WTC11 (cell line): ENCODE results near the gene NDC1. TPM values are rescaled to one million over a fixed set of nuclear protein-coding genes. Genes with fewer than 3 reads are reported as not detected.

Source experiments
- ATAC-seq: fragments of 200-7000 bp; cut with Tn5 transposase; 2 replicates; pipeline ENCODE4 v1.10.0; 2021; ENCODE audit warnings: mild to moderate bottlenecking, moderate library complexity
- CTCF ChIA-PET: fragments of 300-600 bp; sonication (Branson Sonifier 250); formaldehyde crosslinking; loops from one replicate; lab custom pipeline; 2021; ENCODE audit warnings: antibody characterized with exemption; lab: Charles Lee
- POLR2A ChIA-PET: fragments of 350-600 bp; sonication (Branson Sonifier 250); formaldehyde crosslinking; loops from one replicate; lab custom pipeline; 2021; ENCODE audit warnings: antibody characterized with exemption; lab: Charles Lee
- DNase-seq: peaks from one replicate; pipeline ENCODE4 v3.0.0; 2021; ENCODE audit warnings: low spot score
- H3K27ac Mint-ChIP-seq: 2 replicates; pipeline ENCODE4 v1.8.0; 2021; ENCODE audit warnings: mixed read lengths
- H3K27me3 Mint-ChIP-seq: 2 replicates; pipeline ENCODE4 v1.8.0; 2021; ENCODE audit warnings: low read depth, mild to moderate bottlenecking, moderate library complexity, mixed read lengths
- H3K36me3 Mint-ChIP-seq: 2 replicates; pipeline ENCODE4 v1.8.0; 2021; ENCODE audit warnings: mixed read lengths
- H3K4me1 Mint-ChIP-seq: 2 replicates; pipeline ENCODE4 v1.8.0; 2022; ENCODE audit warnings: mixed read lengths
- H3K4me3 Mint-ChIP-seq: 2 replicates; pipeline ENCODE4 v1.8.0; 2021; ENCODE audit warnings: mild to moderate bottlenecking, moderate library complexity, mixed read lengths
- H3K9me3 Mint-ChIP-seq: 2 replicates; pipeline ENCODE4 v1.8.0; 2021; ENCODE audit warnings: mixed read lengths
- EMX1 ChIP-seq: fragments of 250-450 bp; sonication (Bioruptor Pico); IDR thresholded peaks from 2 replicates; pipeline ENCODE4 v1.8.0; 2021; ENCODE audit warnings: mild to moderate bottlenecking
- GABPB1 ChIP-seq: sonication (generic); formaldehyde crosslinking; IDR thresholded peaks from 2 replicates; pipeline ENCODE4 v1.8.1; 2023; ENCODE audit warnings: mild to moderate bottlenecking, missing genetic modification reagents
- JAZF1 ChIP-seq: fragments of 250-450 bp; sonication (Bioruptor Pico); IDR thresholded peaks from 2 replicates; pipeline ENCODE4 v1.9.0; 2021; ENCODE audit warnings: moderate library complexity, mild to moderate bottlenecking, inconsistent platforms
- JUN ChIP-seq: sonication (generic); formaldehyde crosslinking; IDR thresholded peaks from 2 replicates; pipeline ENCODE4 v1.8.0; 2023; ENCODE audit warnings: mild to moderate bottlenecking, missing genetic modification reagents
- NR3C1 ChIP-seq: sonication (generic); formaldehyde crosslinking; conservative IDR thresholded peaks from 2 replicates; pipeline ENCODE4 v1.8.1; 2023; ENCODE audit warnings: low read depth, mild to moderate bottlenecking, missing genetic modification reagents
- TEAD1 ChIP-seq: sonication (generic); formaldehyde crosslinking; IDR thresholded peaks from 2 replicates; pipeline ENCODE4 v1.8.0; 2022; ENCODE audit warnings: mild to moderate bottlenecking, missing genetic modification reagents
- TEAD4 ChIP-seq: sonication (generic); formaldehyde crosslinking; IDR thresholded peaks from 2 replicates; pipeline ENCODE4 v1.8.0; 2022; ENCODE audit warnings: mild to moderate bottlenecking, missing genetic modification reagents
- TP53 ChIP-seq: sonication (generic); formaldehyde crosslinking; IDR thresholded peaks from 2 replicates; pipeline ENCODE4 v1.8.1; 2023; ENCODE audit warnings: mild to moderate bottlenecking, missing genetic modification reagents
- ZNF317 ChIP-seq: sonication (generic); formaldehyde crosslinking; IDR thresholded peaks from 2 replicates; pipeline ENCODE4 v1.8.1; 2023; ENCODE audit warnings: low read depth, mild to moderate bottlenecking, moderate library complexity, missing genetic modification reagents, borderline replicate concordance
- total RNA-seq: library from RNA; stranded (reverse); gene quantifications from 3 replicates; pipeline ENCODE4 v1.2.3, GENCODE V29; 2021
- TF ChIP-seq, protein P1 (sequence below): sonication (generic); formaldehyde crosslinking; IDR thresholded peaks from 2 replicates; pipeline ENCODE4 v1.8.1; 2023; ENCODE audit warnings: mild to moderate bottlenecking, missing genetic modification reagents
- TF ChIP-seq, protein P2 (sequence below): fragments of 250-450 bp; sonication (Bioruptor Pico); IDR thresholded peaks from 2 replicates; pipeline ENCODE4 v1.9.0; 2021; ENCODE audit warnings: mild to moderate bottlenecking, borderline replicate concordance
- TF ChIP-seq, protein P3 (sequence below): sonication (generic); formaldehyde crosslinking; IDR thresholded peaks from 2 replicates; pipeline ENCODE4 v1.8.0; 2023; ENCODE audit warnings: mild to moderate bottlenecking, missing genetic modification reagents
- TF ChIP-seq, protein P4 (sequence below): sonication (generic); formaldehyde crosslinking; IDR thresholded peaks from 2 replicates; pipeline ENCODE4 v1.8.1; 2022; ENCODE audit warnings: missing genetic modification reagents, borderline replicate concordance
- TF ChIP-seq, protein P5 (sequence below): sonication (generic); formaldehyde crosslinking; IDR thresholded peaks from 2 replicates; pipeline ENCODE4 v1.8.0; 2022; ENCODE audit warnings: mild to moderate bottlenecking, missing genetic modification reagents
- TF ChIP-seq, protein P6 (sequence below): sonication (generic); formaldehyde crosslinking; IDR thresholded peaks from 2 replicates; pipeline ENCODE4 v1.8.1; 2023; ENCODE audit warnings: mild to moderate bottlenecking, missing genetic modification reagents, moderate library complexity
- TF ChIP-seq, protein P7 (sequence below): fragments of 200-600 bp; IDR thresholded peaks from 2 replicates; pipeline ENCODE4 v1.8.0; 2022; ENCODE audit warnings: antibody characterized with exemption
- TF ChIP-seq, protein P8 (sequence below): sonication (generic); formaldehyde crosslinking; IDR thresholded peaks from 2 replicates; pipeline ENCODE4 v1.8.1; 2022; ENCODE audit warnings: mild to moderate bottlenecking, missing genetic modification reagents, moderate library complexity, borderline replicate concordance

The NDC1 gene
- total RNA-seq, 1 experiment from 2014 or later: 52.4 TPM

DNA sequence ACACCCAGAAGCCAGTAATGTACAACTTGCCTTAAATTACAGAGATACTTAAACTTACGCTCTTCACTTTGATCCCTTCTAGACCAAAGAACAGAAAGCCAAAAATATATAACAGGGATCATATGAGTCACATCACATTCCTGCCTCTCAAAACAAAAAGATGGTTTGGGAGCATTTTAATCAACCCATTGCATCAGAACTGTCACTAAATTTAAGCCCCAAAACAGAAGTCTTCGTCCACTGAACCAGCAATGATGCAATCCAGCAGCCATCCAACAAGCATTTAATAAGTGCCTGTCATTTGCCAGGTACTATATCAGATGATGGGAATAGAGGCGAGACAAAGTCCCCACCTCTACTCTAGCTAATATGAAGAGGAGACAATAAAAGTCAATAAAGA is 56.4 kb downstream of the NDC1 start:
- CTCF ChIA-PET: no interaction called here
- TF ChIP-seq, protein P1, sequence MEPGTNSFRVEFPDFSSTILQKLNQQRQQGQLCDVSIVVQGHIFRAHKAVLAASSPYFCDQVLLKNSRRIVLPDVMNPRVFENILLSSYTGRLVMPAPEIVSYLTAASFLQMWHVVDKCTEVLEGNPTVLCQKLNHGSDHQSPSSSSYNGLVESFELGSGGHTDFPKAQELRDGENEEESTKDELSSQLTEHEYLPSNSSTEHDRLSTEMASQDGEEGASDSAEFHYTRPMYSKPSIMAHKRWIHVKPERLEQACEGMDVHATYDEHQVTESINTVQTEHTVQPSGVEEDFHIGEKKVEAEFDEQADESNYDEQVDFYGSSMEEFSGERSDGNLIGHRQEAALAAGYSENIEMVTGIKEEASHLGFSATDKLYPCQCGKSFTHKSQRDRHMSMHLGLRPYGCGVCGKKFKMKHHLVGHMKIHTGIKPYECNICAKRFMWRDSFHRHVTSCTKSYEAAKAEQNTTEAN: no peak
- TF ChIP-seq, protein P2, sequence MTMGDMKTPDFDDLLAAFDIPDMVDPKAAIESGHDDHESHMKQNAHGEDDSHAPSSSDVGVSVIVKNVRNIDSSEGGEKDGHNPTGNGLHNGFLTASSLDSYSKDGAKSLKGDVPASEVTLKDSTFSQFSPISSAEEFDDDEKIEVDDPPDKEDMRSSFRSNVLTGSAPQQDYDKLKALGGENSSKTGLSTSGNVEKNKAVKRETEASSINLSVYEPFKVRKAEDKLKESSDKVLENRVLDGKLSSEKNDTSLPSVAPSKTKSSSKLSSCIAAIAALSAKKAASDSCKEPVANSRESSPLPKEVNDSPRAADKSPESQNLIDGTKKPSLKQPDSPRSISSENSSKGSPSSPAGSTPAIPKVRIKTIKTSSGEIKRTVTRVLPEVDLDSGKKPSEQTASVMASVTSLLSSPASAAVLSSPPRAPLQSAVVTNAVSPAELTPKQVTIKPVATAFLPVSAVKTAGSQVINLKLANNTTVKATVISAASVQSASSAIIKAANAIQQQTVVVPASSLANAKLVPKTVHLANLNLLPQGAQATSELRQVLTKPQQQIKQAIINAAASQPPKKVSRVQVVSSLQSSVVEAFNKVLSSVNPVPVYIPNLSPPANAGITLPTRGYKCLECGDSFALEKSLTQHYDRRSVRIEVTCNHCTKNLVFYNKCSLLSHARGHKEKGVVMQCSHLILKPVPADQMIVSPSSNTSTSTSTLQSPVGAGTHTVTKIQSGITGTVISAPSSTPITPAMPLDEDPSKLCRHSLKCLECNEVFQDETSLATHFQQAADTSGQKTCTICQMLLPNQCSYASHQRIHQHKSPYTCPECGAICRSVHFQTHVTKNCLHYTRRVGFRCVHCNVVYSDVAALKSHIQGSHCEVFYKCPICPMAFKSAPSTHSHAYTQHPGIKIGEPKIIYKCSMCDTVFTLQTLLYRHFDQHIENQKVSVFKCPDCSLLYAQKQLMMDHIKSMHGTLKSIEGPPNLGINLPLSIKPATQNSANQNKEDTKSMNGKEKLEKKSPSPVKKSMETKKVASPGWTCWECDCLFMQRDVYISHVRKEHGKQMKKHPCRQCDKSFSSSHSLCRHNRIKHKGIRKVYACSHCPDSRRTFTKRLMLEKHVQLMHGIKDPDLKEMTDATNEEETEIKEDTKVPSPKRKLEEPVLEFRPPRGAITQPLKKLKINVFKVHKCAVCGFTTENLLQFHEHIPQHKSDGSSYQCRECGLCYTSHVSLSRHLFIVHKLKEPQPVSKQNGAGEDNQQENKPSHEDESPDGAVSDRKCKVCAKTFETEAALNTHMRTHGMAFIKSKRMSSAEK (CRISPR knock-in tag): no peak
- TF ChIP-seq NR3C1 (CRISPR knock-in tag): no peak
- TF ChIP-seq, protein P3, sequence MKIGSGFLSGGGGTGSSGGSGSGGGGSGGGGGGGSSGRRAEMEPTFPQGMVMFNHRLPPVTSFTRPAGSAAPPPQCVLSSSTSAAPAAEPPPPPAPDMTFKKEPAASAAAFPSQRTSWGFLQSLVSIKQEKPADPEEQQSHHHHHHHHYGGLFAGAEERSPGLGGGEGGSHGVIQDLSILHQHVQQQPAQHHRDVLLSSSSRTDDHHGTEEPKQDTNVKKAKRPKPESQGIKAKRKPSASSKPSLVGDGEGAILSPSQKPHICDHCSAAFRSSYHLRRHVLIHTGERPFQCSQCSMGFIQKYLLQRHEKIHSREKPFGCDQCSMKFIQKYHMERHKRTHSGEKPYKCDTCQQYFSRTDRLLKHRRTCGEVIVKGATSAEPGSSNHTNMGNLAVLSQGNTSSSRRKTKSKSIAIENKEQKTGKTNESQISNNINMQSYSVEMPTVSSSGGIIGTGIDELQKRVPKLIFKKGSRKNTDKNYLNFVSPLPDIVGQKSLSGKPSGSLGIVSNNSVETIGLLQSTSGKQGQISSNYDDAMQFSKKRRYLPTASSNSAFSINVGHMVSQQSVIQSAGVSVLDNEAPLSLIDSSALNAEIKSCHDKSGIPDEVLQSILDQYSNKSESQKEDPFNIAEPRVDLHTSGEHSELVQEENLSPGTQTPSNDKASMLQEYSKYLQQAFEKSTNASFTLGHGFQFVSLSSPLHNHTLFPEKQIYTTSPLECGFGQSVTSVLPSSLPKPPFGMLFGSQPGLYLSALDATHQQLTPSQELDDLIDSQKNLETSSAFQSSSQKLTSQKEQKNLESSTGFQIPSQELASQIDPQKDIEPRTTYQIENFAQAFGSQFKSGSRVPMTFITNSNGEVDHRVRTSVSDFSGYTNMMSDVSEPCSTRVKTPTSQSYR: no peak
- TF ChIP-seq TEAD1: no peak
- TF ChIP-seq, protein P4, sequence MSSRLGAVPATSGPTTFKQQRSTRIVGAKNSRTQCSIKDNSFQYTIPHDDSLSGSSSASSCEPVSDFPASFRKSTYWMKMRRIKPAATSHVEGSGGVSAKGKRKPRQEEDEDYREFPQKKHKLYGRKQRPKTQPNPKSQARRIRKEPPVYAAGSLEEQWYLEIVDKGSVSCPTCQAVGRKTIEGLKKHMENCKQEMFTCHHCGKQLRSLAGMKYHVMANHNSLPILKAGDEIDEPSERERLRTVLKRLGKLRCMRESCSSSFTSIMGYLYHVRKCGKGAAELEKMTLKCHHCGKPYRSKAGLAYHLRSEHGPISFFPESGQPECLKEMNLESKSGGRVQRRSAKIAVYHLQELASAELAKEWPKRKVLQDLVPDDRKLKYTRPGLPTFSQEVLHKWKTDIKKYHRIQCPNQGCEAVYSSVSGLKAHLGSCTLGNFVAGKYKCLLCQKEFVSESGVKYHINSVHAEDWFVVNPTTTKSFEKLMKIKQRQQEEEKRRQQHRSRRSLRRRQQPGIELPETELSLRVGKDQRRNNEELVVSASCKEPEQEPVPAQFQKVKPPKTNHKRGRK: no peak
- no peak for TF ChIP-seq JAZF1 (CRISPR knock-in tag)
- TF ChIP-seq EMX1: no peak
- no peak for TF ChIP-seq ZNF317 (CRISPR knock-in tag)
- TF ChIP-seq, protein P5, sequence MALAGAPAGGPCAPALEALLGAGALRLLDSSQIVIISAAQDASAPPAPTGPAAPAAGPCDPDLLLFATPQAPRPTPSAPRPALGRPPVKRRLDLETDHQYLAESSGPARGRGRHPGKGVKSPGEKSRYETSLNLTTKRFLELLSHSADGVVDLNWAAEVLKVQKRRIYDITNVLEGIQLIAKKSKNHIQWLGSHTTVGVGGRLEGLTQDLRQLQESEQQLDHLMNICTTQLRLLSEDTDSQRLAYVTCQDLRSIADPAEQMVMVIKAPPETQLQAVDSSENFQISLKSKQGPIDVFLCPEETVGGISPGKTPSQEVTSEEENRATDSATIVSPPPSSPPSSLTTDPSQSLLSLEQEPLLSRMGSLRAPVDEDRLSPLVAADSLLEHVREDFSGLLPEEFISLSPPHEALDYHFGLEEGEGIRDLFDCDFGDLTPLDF (CRISPR knock-in tag): no peak
- TF ChIP-seq GABPB1 (CRISPR knock-in tag): no peak
- no peak for DNase-seq
- ATAC-seq: no peak
- no peaks in the 10 kb centered on the region for H3K9me3 Mint-ChIP-seq
- H3K36me3 Mint-ChIP-seq: peaks cover 51% of the 10 kb centered on the region
- no peaks in the 10 kb centered on the region for H3K27me3 Mint-ChIP-seq
- POLR2A ChIA-PET: no interaction called here
- H3K4me1 Mint-ChIP-seq: no peaks in the 10 kb centered on the region
- no peak overlapping the region for H3K27ac Mint-ChIP-seq
- no peak overlapping the region for H3K4me3 Mint-ChIP-seq

DNA sequence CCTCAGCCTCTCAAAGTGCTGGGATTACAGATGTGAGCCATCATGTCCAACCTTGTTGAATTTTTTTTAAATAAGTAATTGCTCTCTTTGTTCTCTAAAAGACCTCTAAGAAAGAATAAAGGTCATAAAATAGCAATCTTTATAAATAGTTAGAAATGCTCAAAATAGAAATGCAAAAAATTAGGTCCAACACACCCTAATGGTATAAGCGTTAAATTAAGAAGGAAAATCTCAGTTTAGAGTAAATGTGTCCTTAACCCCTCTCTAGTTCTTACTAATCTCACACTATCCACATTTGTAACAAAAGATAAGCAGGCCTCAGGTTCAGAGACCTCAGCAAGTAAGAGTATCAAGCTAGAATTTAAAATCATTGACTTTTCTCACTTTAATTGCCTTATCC is 60.8 kb downstream of the NDC1 start:
- Mint-ChIP-seq H3K4me1 (no peaks in the 10 kb centered on the region), H3K27me3 (no peaks in the 10 kb centered on the region), H3K9me3 (no peaks in the 10 kb centered on the region), H3K27ac (no peak overlapping the region), H3K36me3 (peaks cover 32% of the 10 kb centered on the region), H3K4me3 (no peak overlapping the region)
- DNase-seq (no peak), ATAC-seq (no peak)
- POLR2A ChIA-PET: no interaction called here
- CTCF ChIA-PET: no interaction called here
- TF ChIP-seq TEAD4 (CRISPR knock-in tag) (no peak), TP53 (CRISPR knock-in tag) (no peak), ZNF317 (CRISPR knock-in tag) (no peak), JUN (CRISPR knock-in tag) (no peak)
- TF ChIP-seq, protein P6, sequence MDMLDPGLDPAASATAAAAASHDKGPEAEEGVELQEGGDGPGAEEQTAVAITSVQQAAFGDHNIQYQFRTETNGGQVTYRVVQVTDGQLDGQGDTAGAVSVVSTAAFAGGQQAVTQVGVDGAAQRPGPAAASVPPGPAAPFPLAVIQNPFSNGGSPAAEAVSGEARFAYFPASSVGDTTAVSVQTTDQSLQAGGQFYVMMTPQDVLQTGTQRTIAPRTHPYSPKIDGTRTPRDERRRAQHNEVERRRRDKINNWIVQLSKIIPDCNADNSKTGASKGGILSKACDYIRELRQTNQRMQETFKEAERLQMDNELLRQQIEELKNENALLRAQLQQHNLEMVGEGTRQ: no peak
- TF ChIP-seq, protein P3: no peak
- TF ChIP-seq, protein P7, sequence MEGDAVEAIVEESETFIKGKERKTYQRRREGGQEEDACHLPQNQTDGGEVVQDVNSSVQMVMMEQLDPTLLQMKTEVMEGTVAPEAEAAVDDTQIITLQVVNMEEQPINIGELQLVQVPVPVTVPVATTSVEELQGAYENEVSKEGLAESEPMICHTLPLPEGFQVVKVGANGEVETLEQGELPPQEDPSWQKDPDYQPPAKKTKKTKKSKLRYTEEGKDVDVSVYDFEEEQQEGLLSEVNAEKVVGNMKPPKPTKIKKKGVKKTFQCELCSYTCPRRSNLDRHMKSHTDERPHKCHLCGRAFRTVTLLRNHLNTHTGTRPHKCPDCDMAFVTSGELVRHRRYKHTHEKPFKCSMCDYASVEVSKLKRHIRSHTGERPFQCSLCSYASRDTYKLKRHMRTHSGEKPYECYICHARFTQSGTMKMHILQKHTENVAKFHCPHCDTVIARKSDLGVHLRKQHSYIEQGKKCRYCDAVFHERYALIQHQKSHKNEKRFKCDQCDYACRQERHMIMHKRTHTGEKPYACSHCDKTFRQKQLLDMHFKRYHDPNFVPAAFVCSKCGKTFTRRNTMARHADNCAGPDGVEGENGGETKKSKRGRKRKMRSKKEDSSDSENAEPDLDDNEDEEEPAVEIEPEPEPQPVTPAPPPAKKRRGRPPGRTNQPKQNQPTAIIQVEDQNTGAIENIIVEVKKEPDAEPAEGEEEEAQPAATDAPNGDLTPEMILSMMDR: no peak
- TF ChIP-seq, protein P8, sequence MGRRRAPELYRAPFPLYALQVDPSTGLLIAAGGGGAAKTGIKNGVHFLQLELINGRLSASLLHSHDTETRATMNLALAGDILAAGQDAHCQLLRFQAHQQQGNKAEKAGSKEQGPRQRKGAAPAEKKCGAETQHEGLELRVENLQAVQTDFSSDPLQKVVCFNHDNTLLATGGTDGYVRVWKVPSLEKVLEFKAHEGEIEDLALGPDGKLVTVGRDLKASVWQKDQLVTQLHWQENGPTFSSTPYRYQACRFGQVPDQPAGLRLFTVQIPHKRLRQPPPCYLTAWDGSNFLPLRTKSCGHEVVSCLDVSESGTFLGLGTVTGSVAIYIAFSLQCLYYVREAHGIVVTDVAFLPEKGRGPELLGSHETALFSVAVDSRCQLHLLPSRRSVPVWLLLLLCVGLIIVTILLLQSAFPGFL (CRISPR knock-in tag): no peak
